HG03045 (cell line): ENCODE results near the gene TSC1.

Experiments used
- ATAC-seq: cut with Tn5 transposase; IDR thresholded peaks from one replicate; pipeline ENCODE4 v1.9.1; 2021; ENCODE audit warnings: mild to moderate bottlenecking, moderate library complexity; ENCODE audit not compliant: unreplicated experiment

TSC1 gene

DNA sequence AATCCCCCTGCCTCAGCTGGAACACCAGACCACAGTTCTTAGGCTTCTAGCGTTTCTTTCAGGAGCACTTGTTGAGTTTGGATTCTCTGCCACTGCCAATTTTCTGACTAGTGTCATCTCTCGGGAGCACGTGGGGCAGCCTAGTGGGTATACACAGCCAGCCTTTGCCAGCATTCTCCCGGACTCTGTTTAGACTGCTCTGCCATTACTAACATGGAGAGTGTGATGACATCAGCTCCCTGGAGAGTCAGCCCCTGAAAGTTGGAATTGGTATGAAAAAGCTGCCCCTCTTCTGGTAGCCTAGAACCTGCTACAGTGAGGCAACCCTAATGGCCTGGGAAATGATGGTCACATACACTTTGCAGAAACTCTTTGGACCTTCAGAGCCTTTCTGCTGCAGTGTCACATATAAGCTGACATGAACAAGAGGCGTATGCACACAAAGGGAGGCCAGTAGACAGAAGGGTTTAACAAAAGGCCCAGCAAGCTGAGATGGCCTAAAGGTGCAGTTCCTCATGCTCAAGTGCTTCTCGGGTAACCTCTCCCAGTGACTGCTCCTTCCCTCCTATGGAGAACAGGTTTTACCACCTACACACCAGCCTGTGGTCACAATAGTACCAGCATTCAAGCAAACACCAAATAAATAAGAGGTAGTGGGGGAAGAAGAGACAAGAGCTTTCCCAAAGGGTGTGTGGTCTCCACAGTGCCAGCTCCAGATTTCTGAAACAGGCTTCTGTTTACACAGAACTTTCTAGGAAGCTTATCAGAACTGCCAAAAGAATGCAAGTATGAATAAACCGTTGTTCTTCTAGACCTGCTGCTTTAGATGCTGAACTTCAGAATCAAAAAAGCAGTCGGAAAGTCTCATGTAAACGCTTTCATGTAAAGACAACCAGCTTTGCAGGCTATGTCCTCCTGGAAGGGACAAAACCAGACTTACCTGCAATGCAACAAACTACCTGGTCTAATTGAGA lies 49.3 kb downstream of the TSC1 start:
- no peak for ATAC-seq

GRCh38 chr9:132894346-132894745 lies 50.1 kb downstream of the TSC1 start:
- no peak for ATAC-seq

- ATAC-seq: no peak
Measured at GRCh38 chr9:132892400-132892799, 52.0 kb downstream of the TSC1 start.

- no peak for ATAC-seq
Measured at GRCh38 chr9:132888151-132888550, 56.3 kb downstream of the TSC1 start.

GRCh38 chr9:132887181-132888120 lies 57.0 kb downstream of the TSC1 start:
- ATAC-seq: no peak

DNA sequence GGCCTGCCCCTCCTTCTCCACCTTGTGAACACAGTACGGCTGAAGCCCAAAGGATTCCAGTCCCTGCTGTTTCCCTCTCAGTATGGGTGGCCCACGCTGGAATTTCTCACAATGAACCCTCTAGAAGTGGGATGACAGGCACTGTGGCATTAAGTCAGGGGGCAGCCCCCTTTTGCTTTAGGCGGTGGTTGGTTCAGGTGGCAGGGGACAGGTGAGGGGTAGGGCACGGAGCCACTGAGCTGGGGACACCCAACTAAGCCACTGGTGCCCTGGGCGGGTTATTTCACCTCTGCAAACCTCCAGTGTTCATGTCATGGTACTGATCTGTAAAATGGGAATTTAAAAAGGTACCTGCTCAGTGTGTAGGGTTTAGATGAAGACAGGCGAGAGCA lies 58.1 kb downstream of the TSC1 start:
- ATAC-seq: no peak

GRCh38 chr9:132885720-132886333 lies 58.6 kb downstream of the TSC1 start:
- ATAC-seq: no peak

- ATAC-seq: no peak
Measured at GRCh38 chr9:132883349-132884294, 60.8 kb downstream of the TSC1 start.

- no peak for ATAC-seq
Measured at GRCh38 chr9:132882616-132883015, 61.8 kb downstream of the TSC1 start.

DNA sequence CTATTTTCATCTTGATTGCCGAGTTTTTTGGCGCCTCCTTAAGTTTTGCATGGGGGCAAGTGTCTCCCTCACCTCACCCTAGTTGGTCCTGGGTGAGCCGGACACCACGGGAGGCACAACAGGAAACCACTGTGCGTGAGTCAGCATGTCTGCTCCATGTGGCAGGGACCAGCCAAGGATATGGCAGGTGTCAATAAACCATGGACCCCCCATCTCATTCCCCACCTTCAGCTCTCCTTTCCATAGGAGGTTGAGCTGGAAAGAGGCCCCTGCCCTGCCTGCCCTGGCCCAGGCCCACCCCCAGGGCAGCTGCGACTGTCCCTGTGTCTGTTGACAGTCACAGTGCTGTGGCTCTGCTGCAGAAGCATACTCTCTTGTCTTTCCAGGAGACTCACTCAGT lies 62.6 kb downstream of the TSC1 start:
- no peak for ATAC-seq

- ATAC-seq: no peak
Measured at GRCh38 chr9:132880324-132880661, 64.1 kb downstream of the TSC1 start.

- ATAC-seq: no peak
Measured at GRCh38 chr9:132879457-132880323, 64.7 kb downstream of the TSC1 start.

DNA sequence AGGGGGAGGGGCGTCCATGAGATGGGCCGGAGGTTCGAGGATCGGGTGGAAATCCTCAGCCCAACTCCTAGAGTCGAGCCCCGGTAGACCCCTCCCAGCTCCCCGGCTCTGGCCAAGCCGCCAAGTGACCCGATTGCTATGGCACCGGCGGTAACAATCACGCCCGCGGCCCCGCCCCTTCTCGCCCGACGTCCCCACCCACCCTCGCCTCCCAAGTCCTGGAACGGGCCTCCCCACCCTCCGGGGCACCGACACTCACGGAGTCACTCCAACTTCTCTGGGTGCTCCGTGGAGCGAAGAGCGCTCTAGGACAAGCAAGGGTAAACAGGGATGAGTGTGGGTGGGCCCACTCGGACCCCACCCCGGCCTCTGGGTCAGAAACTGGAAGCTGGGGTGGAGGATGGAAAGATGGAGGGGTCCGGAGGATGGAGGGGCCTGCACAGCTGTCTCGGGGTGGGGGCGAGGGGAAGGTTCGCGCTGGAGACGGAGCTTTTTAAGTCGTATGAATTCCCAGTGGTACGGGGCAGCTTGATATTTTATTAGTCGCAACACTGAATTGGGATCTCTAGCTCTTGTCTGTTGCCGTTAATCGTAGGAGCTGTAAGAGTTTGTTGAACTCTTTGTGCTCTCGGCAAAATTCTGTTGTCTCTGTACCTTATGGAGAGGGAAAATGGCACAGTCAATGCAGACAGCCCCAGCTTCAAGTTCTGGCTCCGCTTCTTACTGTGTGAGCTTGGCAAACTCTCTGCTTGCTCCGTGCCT lies 65.5 kb downstream of the TSC1 start, which contains the start of gene SPACA9:
Gene SPACA9 (plus strand): TSS at position 204 of the 762 bp plus-strand sequence. CDS start 5,050 bp downstream, outside the sequence.
- ATAC-seq: no peak

DNA sequence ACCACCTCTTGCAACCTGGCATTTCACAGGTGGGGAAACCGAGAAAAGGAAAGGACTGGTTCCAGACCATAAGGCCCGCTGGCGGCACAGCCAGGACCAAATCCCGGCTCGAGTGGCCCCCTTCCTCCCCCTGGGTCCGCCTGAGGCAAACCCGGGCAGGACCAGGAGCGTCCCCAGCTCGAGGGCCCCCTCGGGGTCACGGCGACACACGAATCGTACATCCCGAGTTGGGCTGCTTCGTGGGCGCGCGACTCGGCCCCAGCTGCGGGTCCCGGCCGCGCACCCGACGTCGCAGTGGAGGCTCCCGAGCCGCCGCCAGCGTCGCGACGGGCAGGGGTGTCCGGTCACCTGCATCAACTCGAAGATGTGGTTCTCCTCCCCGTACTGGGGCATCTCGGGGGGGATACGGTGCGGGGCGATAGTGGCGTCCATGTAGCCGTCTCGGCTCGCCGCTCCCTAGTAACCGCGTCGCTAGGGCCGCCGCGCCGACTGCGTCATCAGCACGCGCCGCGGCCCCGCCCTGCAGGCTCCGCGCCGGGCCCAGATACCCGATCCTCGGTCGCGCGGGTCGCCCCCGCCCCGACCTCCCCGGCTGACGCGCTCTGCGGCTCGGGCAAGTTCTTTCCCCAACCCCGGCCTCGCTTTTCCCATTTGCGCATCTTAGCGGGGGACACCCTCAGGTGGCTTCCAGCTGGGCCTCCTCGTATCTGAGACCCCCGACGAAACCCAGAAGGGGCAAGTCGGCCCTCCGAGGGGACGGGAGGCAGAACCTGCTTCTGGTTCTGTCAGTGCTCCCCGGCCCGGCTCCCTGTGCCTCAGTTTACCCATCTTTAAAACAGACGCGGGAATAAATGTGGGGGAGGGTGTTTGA lies 66.4 kb downstream of the TSC1 start, which contains the start of gene AK8:
Gene AK8 (minus strand): TSS at position 461 of the 871 bp plus-strand sequence. CDS start 29 bp downstream, at position 432.
- ATAC-seq: no peak

GRCh38 chr9:132877458-132877823 lies 67.0 kb downstream of the TSC1 start:
- ATAC-seq: no peak

DNA sequence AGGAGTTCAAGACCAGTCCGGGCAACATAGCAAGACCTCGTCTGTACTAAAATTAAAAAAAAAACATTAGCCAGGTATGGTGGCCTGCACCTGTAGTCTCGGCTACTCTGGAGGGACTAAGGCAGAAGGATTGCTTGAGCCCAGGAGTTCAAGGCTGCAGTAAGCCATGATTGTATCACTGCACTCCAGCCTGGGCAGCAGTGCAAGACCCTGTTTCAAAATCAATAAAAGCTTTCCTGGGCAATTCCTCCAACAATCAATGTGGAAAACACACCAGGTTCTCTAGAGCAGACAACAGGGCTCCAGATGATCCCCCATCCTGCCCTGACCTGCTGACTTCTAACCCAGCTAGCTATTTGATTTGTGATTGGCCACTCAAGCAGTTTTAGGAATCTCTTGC lies 67.6 kb downstream of the TSC1 start:
- no peak for ATAC-seq

DNA sequence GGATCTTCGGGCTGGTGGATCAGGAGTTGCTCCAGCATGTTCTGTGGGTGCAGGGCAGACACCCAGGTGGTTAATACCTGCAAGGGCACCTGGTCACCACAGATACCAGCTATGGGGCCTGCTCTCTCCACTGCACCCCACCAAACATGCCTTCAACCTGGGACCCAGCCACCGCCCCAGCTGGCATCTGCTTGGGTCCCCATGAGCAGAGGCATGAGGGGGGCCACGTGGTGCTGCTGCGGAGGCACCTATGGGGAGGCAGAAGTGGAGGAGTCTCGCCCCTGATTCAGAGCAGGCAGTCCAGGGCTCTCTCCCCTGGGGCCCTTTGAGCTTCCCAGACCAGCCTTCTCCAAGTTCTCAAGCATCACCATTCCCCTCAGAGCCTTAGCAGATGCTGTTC lies 69.3 kb downstream of the TSC1 start:
- ATAC-seq: no peak
